Stimulated activated CD8-positive, alpha-beta memory T cell treated with anti-CD3 and anti-CD28 coated beads, Interleukin-15, amount 100 ng/mL, for 48 hours (primary cell): ENCODE measurements around the gene DNAJC7.
"Not testable (repeated sequence)": the region's sequence is repeated elsewhere in the genome, so short reads cannot be mapped to it uniquely, and the experiment has no call there.

ENCODE experiments used
- DNase-seq, 2 donors: peaks; one replicate each; pipeline ENCODE4 v3.0.0-alpha.2; 2020; ENCODE audit warnings: low read depth in 2 of 2

Gene DNAJC7

GRCh38 chr17:42040818-42041217, 23.6 kb upstream of the DNAJC7 start:
- DNase-seq: no peak

- no peak for DNase-seq
Measured at GRCh38 chr17:42039794-42040763, 22.8 kb upstream of the DNAJC7 start.

- DNase-seq: no peak
Measured at GRCh38 chr17:42038221-42038973, 21.2 kb upstream of the DNAJC7 start.

GRCh38 chr17:42034059-42034458, 16.8 kb upstream of the DNAJC7 start:
- DNase-seq: no peak

- DNase-seq: no peak
Measured at GRCh38 chr17:42031584-42031983, 14.3 kb upstream of the DNAJC7 start.

DNA sequence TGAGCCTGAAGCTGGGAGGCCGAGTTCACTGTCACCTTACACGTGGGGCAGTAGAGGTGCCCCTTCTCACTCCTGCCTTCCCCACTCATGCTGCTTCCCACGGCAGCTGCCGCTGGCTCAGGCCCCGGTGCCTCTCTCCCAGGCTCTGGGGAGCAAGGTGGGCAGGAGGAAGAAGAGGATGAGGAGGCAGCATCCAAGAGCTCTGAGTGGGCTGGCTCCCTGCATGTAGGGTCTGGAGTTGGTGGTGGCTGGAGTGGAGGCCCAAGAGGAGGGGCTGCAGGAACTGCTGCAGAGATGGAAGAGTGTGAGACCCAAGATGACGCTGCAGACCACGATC, 11.5 kb upstream of the DNAJC7 start:
- DNase-seq: no peak

- no peak for DNase-seq
Measured at GRCh38 chr17:42027961-42028790, 10.9 kb upstream of the DNAJC7 start.

DNA sequence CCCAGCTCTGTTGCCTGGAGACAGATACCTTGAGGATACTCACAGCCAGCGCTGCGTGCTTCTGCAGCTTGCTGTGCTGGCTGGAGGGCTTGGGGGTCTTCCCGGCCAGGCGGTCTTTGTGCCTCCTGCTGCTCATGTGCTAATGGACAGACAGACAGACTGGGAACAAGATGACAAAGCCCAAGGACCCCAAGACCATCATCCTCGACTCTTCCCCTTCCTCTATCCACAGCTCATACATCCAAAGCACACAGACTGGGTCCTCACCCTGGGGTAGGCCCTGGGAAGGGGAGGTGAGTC, 10.3 kb upstream of the DNAJC7 start:
- DNase-seq: no peak

DNA sequence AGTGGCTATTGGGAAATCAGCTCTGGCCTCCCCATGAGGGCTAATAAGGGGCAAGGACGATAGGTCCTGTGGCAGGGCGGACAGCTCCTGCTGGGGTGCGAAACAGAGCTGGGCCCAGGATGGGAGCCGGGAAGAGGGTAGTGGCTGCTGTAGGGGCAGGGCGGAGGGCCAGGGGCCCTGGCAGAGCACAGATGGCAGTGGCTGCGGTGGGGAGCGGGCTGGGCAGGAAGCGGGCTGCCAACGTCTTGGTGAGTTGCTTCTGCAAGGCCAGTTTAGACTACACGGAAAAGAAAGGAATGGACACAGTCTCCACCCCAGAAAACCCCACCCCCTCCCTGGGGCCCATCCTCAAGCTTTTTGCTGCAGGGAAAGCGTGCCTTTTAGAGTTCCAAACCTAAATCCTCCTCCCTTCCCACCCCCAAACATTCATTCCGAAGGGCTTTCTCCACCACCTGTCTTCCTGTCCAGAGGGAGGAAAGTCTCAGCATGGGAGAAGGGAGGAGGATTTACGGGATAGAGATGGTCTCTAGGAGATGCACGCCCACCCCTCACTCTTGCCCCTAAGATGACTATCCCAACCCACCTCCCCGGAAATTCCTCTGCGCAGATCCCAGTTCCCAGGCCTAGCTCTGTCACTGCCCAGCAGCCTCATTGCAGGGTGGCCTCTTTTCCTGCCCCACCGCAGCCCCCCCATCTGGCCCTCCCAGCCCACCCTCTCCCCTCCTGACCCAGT, 9.8 kb upstream of the DNAJC7 start:
- no peak for DNase-seq

- DNase-seq: no peak
Measured at GRCh38 chr17:42025936-42026335, 8.7 kb upstream of the DNAJC7 start.

GRCh38 chr17:42025191-42025579, 7.9 kb upstream of the DNAJC7 start:
- DNase-seq: no peak

DNA sequence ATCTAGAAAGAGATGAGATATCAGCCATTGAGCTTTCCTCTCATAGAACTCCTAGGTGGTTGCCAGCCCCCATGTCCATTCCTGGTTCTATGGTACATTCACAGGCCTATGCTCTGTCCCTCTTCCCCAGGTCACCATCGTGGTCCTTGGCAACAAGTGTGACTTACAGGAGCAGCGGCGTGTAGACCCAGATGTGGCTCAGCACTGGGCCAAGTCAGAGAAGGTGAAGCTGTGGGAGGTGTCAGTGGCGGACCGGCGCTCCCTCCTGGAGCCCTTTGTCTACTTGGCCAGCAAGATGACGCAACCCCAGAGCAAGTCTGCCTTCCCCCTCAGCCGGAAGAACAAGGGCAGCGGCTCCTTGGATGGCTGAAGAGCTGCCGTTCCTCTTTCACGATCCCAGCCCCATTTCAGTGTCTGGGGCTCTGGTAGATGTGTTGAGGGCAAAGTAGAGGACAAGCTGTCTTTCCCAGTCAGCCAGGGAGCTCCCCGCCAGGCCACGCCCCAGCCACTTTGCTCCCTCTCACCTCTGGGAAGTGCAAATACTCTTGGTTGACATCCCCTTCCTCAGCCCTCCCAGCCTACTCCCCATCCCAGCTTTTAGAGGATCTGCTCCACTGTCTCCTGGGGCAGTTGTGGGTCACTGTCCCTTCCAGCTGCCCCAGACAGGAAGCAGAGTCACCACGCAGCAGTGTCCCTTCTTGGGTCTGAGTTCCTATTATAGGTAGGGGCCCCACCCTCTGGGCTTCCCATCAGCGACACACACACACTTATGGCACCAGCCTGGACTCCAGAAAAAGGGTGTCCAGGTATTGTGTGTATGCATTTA, 6.5 kb upstream of the DNAJC7 start:
- DNase-seq: no peak

DNA sequence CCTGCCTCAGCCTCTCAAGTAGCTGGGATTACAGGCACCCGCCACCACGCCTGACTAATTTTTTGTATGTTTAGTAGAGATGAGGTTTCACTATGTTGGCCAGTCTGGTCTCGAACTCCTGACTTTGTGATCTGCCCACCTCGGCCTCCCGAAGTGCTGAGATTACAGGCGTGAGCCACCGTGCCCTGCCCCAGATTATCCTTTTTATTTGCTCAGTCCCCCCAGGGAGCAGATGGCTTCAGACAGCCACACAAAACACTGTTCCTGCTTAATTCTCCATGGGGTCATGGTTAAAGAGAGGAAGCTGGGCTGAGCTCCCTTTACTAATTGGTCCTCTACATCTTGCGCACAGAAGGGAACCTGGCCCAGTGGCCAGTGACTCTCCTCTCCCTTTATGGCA, 3.6 kb upstream of the DNAJC7 start:
- not testable (repeated sequence) for DNase-seq

DNA sequence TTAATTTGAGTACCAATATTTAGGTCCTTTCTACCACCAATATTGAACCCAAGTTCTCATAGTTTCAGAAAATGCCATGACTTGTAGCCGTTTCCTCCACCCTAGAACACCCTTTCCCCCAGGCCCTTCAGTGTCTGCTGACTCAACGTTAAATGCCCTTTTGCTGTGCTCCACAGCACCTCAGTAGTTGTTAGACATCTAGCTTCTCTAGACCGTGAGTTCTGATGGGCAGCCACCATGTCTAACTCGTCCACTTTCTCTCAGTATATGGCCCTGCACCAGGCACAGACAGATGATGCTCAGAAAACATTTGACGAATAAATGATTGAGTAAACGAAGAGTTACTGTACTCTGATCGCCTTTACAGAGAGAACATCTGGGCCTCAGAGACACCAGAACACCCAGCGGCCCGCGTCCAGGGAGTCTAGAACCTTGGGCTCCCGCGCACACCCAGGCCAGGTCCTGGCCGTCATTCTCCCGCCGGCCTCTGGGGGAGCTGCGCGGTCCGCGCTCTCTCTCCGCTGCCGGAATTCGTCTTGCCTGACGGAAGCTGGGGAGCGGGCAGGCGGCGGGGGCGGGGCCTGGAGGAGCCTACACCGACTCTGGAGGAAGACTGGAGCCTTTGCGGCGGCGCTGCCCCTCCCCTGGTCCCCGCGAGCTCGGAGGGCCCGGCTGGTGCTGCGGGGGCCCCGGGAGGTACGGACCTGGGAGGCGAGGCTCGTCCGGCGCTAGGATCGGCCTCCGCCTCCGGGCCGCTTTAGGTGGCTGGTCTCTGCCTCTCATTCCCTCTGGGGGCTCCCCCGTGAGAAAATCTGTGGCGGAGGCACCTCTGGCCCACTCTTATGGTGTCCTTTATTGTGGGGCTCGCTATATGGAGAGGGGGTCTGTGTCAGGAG, 2.5 kb upstream of the DNAJC7 start, which contains the start of gene NKIRAS2:
Gene NKIRAS2, plus strand, starts transcription at position 582 of the 896 bp plus-strand sequence. CDS start 1,488 bp downstream, outside the sequence.
- DNase-seq: peak; percentile 93 to 94

DNA sequence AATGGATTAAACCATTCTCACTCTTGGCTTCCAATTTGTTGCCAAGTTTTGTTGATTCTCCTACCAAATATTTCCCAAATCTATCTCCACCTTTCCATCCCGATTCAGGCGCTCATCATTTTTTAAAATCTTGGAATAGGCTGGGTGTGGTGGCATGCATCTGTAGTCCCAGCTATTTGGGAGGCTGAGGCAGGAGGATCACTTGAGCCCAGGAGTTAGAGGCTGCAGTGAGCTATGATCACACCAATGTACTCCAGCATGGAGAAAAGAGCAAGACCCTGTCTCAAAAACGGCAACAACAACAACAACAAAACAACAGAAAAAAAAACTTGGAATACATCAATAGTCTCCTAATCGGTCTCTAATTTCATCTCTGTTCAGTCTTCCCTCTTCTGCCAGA, 1.7 kb upstream of the DNAJC7 start:
- DNase-seq: no peak

DNA sequence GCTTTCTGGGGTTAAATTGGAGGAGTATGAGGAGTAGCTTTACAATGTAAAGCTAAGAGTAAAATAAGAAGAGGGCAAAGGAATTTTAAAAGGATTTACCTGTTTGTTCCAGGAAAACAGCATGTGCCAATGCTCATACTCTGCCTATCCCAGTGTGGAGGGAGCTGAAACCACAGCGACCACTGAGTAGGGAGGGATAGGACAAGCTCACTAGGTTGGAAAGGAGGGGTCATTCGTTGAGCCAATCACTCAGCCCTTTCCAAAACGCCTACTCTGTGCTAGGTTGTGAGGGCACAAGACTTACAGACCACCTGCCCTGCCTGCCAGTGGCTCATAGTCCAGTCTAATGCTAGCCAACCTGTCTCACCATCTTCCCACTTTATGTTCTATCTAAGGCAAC, 1.1 kb upstream of the DNAJC7 start:
- DNase-seq: no peak

DNA sequence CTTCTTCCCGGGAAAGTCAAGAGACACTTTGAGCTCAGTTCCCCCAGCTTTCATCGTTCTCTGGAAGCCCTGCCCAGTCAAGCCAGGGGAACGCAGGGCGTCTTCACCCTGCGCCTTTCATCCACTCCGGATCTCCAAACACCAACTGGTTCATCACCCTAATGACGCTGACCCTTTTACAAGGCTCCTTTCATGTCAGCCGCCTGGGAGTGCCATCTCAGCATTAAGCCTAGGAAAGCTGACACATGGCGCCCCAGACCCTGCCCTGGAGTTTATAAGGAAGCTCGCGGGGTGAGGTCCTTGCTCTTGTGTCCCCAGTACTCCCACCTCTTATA, 594 bp upstream of the DNAJC7 start:
- DNase-seq: no peak

DNA sequence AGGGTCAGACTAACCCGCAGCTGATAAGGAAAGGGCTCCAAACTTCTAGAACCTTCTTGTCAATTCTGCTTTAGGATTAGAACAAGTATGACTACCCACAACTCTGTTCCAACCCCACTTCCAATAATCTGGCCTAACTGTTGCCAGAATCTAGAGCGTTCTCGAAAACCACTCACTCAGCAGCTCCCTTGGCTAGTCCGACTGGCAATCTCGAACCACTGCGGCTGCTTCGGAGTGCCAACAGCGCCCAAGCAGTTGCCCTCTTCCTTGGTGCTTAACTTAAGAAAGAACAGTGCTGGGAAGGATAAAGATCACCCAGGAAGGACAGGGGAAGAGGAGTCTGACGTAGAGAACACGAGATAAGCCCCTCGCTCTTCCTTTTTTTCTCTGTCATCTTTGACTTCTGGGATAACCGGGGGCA, 818 bp downstream of the DNAJC7 start:
- DNase-seq: no peak

- not testable (repeated sequence) for DNase-seq
Measured at GRCh38 chr17:42013740-42014139, 3.5 kb downstream of the DNAJC7 start.

- DNase-seq: not testable (repeated sequence)
Measured at GRCh38 chr17:42012363-42012762, 4.9 kb downstream of the DNAJC7 start.
